WI38 (cell line): Measurements from ENCODE around the gene ANKRD18A.

Experiments used
- H3K4me3 ChIP-seq: 2 replicates; pipeline ENCODE4 v1.5.1; 2011; ENCODE audit warnings: low read depth, mild to moderate bottlenecking, control low read depth, low read length
- TF ChIP-seq, protein P1 (sequence below): IDR thresholded peaks from 2 replicates; pipeline ENCODE4 v1.5.1; 2012; ENCODE audit warnings: low read depth, mild to moderate bottlenecking, control low read depth, low read length

Gene ANKRD18A

DNA sequence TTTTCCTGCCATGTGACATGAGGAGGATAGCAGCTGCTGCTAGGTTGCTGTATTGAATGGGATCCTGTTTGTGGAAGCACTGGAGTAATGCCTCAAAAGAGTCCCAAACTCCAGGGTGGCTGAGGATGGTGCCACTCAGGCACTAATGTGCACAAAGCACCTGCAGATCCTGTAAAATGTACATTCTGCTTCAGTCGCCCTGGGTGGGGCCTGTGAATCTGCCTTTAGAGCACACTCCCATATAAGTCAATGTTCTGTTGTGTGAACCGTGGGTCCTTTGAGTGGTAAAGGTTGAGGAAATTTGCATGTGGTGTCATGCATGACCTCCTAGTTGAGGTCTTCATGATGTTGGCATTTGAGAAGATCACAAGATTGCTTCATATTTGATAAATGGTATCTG is 31.6 kb upstream of the ANKRD18A start:
- TF ChIP-seq, protein P1, sequence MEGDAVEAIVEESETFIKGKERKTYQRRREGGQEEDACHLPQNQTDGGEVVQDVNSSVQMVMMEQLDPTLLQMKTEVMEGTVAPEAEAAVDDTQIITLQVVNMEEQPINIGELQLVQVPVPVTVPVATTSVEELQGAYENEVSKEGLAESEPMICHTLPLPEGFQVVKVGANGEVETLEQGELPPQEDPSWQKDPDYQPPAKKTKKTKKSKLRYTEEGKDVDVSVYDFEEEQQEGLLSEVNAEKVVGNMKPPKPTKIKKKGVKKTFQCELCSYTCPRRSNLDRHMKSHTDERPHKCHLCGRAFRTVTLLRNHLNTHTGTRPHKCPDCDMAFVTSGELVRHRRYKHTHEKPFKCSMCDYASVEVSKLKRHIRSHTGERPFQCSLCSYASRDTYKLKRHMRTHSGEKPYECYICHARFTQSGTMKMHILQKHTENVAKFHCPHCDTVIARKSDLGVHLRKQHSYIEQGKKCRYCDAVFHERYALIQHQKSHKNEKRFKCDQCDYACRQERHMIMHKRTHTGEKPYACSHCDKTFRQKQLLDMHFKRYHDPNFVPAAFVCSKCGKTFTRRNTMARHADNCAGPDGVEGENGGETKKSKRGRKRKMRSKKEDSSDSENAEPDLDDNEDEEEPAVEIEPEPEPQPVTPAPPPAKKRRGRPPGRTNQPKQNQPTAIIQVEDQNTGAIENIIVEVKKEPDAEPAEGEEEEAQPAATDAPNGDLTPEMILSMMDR, result no peak
- no peak overlapping the region for H3K4me3 ChIP-seq

DNA sequence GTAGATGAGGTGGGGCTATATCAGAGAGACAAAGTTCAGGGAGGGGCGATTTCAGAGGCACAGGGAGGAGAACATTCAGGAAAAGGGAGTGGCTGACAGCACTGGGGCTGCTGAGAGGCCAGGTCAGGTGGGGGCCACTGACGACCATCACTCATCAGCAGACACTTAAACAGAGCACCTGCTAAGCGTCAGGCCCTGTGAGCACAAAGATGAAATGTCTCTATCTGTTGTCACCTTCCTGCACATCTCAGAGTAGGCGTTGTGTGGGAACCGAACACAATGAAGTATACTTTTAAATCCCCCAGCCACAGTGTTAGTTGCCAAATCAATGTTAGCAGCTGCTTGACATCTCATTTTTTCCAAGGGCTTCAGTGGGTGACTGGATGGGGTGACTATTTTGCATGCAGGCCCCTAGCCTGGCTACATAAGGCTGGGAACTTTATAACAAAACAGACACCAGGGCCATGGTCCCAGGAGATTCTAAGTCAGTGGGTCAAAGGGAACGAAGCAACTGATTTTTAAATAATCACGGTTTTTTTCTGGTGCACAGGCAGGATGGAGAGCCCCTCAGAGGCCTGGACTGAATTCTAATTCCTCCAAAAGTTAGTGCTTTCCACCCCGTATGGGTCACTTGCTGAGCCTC is 31.1 kb upstream of the ANKRD18A start:
- TF ChIP-seq, protein P1, result no peak

DNA sequence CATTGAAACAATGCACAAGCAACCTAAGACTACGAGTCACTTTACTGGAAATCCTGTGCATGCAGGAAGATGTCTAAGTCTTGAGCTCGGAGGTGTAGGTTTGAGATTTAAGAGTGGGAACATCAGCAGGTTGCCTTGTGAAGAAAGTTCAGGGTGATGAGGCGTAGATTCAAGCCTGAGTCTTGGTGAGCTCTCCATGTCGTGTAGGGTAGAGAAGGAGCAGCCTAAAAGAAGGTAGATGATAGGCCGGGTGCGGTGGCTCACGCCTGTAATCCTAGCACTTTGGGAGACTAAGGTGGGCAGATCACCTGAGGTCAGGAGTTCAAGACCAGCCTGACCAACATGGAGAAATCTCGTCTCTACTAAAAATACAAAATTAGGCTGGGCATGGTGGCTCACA is 30.2 kb upstream of the ANKRD18A start:
- no peak overlapping the region for H3K4me3 ChIP-seq
- TF ChIP-seq, protein P1, result no peak

More for the DNA sequence above, 31.1 kb upstream of the ANKRD18A start:
- H3K4me3 ChIP-seq, result no peak overlapping the region

DNA sequence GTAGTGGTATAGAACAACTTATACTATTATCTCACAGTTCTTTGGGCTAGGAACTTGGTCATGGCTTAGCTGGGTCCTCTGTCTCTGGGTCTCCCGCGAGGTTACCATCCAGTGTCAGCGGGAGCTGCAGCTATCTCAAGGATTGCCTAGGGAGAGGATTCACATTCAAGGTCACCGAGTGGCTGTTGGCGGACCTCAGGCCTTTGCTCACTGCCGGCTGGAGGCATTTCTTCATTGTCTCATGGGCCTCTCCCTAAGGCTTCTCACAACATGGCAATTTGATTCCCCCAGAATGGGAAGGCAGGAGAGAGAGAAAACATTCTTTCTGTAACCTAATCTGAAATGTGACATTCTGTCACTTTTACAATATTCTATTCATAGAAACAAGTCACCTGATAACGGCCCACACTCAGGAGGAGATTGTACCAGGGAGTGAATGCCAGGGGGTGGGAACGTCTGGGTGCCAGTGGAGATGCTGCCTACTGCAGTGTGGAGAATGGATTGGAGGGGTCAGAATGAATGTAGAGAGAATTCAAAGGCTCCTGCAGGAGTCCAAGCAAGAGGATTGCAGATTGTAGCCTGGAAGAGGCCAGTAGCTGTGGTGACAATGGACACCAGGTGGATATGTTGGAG is 29.5 kb upstream of the ANKRD18A start:
- no peak overlapping the region for H3K4me3 ChIP-seq
- TF ChIP-seq, protein P1, result no peak

DNA sequence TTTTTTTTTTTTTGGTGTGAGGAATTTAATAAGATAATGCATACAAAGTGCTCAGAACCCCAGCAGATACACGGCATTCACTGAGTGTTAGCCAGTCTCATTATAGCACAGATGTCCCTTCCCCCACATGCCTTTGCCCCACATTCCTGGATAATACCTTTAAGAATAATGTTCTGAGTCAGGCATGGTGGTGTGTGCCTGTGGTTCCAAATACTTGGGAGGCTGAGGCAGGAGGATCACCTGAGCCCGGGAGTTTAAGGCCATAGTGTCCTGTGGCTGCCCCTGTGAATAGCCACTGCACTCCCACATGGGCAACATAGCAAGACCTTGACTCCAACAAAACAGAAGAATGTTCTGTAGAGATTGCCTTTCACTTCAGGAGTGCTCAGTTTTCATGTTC is 24.2 kb upstream of the ANKRD18A start:
- H3K4me3 ChIP-seq, result no peak overlapping the region
- TF ChIP-seq, protein P1, result no peak

DNA sequence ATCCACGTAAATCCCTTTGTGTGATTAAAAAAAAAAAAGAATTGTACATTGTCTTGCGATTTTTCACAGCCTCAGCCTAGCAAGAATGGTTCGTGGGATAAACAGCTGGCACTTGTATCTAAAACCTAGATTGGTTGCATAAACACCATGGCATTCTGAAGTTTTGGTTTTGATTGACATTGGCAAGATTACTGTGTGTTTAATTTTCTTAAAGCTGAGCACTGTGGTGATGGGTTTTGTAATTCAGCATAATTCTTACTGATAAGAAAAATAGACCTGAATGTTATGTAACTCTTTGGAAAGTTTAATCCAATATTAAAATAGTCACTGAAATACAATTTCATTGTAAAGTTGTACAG is 23.4 kb upstream of the ANKRD18A start:
- no peak overlapping the region for H3K4me3 ChIP-seq

More for the DNA sequence above, 23.4 kb upstream of the ANKRD18A start:
- TF ChIP-seq, protein P1, result no peak
